ENCODE results near the gene COL6A1.
"Not testable (repeated sequence)": the region's sequence is repeated elsewhere in the genome, so short reads cannot be mapped to it uniquely, and the experiment has no call there.

The COL6A1 gene

DNA sequence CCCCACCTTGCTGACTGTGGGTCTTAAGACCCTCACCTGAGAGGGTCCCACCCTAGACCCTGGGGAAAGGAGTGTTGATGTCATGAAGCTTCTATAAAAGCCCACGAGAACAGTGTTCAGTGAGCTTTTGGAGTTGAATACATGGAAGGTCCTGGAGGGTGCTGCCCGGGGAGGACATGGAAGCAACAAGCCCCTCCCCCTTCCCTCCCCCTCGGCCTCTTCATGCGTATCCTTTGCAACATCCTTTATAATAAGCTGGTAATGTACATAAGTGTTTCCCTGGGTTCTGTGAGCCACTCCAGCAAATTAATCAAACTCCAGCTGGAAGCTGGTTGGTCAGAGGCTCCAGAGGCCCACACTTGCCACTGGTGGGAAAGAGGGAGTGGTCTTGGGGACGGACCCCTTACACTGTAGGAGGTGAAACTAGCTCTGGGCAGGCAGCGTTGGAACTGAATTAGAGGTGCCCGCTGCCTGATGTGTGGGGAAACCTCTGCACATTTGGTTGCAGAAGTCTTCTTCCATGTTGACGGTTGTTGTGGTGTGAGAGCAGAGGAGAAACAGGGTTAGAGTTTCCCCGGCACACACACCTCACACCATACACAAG, 14.7 kb upstream of the COL6A1 start:
- DNase-seq = no peak

DNA sequence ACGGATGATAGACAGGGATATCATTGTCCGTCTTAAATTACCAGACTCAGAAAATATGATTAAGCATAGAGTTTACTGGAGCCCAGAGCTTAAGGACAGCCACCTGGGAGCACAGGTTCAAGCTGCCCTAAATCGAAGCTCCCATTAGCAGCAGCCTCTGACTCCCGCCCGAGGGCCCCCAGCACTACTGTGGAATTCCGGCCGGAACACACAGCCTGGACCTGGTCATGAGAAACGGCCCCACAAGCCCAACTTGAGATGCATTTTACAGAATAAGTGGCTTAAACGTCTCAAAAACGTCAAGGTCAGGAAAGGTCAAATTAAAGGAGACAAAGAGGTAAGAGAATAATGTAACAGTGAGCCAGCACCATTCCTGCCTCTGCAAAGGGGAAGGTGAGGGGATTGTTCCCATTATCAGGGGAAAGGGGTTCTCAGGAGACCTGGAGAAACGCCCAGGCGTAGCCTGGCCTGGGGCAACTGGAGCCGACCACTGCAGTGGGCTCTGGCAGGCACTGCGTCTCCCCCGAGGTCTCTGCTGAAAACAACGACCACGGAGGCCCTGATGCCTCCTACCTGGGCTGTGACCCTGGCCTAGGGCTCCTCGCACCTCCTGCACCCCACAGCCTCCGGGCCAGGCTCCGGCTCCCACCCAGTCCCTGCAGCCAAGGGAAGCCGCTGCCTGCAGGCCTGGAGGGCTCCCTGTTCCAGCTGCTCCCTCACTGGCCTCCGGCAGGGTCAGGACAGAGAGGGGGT, 11.5 kb upstream of the COL6A1 start:
- no peak for DNase-seq

DNA sequence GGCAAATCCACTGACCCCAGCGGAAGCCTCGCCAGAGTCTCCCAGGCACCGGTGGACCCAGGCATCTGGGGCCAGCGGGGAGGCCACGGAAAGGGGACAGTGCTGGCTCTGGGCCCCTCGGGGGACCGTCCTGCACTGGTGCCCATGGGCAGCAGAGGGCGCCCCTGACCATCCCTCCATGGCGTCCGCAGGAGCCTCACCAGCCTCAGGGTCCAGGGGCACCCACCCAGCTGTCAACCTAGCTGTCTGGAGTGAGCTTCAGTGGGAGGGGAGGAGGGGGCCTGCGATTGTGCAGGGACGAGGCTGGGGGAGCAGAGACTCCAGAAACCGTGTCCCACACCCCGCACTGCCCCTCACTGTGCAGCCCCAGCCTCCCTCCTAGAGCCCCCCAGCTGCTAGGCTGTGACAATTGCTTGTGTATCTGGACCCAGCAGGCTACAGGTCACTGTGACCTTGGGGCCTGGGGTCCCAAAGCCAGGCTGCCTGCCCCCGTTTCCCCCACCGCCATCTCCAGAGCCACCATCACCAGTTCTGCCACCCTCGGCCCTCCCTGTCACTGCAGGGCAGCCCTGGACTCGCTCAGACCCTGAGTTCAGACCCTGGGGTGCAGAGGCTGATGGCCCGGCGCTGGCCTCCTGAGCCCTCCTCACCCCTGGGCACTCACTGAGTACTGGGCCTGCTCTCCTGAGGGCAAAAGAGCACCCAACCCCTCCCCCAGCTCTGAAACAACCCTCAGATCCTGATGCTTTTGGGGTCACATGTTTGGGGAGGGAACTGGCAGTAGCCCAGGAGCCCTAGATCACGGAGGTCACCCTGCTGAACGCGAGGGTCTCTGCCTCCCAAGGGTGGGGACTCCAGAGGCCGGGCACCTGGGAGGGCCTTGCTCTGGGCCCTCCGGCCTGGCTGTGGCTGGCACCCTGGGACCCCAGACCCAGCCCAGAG, 10.6 kb upstream of the COL6A1 start:
- DNase-seq = peak in 1 of 2 experiments; percentile 59

DNA sequence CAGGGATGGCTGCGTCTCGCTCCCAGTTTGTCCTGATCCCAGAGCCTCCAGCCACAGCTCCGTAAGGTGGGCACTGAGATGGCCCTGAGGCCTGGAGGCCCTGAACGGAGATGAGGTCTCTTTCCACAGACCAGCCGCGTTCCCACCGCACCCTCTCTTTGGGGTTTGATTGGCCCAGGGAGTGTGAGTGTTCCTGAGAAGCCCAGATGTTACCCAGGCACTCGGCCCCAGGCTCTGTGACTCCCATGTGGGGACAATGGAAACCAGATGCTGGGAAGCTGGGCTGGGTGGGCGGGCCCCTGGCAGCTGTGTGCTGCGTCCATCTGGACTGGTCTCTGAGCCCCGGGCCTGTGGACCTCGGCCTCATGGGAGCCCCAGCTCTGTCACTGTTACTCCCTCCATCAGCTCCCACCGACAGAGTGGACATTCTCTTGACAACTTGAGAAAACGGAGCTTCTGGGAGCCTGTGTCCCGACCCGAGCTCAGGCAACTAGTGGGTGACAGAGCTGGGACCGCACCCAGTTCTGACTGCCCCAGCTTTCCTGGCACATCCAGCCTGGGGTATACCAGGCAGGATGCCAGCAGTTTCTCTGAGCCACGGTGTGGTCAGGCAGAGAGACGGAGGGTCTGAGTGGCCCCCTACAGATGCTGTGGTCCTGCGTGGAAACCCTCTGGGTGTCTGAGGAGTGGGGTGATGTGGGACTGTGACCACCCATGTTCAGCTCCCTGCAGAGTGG, 9.8 kb upstream of the COL6A1 start:
- DNase-seq = no peak

DNA sequence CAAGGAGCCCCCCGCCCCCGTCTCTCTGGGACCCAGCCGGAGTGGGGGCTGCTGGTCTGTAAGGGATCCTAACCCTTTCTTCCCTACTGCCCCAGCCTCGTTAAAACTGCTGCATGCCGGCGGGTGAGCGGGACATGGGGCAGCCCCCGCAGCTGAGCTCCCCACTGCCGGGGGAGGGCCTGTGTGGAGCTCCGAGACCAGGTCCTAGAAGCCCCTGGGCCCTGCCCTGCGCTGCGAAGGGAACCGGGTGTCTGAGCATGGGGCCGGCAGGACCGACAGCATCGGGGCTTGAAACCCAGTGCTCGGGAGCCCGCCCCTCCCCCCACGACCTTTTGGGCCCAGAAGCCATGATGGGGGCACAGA, 9.2 kb upstream of the COL6A1 start:
- no peak for DNase-seq

DNA sequence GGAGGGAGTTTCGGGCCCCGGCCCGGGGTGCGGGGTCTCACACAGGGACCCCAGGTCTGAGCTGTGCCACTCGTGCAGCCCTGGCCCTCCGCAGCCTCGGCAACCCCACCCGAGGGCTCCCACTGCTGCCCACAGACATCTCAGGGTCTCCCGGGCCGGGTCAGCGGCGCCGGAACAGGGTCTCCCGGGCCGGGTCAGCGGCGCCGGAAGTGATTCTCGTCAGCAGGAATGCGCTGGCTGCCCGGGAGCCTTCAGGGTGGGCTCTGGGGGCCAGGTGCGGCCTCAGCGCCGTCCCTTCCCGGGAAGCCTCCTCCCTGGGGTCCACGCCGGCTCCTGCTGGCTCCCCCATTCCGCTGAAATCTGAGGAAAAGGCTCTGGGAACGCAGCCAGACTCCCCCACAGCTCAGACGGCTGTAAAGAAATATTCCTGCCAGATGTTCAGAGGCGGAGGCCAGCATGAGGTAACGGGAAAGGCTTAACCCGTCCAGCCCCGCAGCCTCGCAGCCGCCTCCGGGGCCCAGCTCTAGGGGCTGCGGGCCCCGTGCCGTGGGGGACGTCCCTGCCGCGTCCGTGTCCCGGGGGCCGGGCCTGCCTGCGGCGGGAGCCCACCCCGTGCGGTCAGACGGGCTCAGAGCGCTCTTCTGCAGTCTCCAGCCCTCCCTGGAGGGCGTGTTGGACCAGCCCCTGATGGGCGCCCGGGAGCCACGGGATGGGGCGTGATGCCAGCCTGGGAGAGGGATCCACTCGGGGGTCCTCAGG, 8.7 kb upstream of the COL6A1 start:
- DNase-seq = peak in 1 of 2 experiments; percentile 42

DNA sequence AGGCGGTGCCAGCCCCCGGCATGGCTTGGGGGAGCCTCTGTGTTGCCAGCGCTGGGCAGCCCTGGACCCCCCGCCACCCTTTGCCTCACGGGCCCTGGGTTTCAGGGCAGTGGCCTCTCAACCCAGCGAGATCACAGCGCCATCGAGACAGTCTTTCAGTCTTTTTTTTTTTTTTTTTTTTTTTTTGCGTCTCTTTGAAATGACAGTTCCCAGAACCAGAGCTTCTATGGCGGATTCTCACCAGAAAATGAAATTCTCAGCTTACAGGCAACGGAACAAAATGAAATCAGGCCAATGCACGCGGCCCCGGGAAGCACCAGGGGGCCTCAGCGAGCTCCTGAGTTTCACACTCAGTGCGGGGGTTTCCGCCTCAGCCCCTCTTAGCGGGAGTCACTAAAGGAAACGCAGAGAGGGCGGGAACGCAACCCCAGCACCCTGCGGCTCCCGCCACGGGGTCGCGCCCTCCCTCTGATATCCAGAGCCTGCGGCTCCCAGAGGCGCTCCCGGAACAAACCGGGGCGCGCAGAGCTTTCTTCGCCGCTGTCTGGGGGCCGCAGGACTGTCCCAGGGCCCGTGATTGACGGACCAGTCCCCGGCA, 8.0 kb upstream of the COL6A1 start:
- DNase-seq = no peak

DNA sequence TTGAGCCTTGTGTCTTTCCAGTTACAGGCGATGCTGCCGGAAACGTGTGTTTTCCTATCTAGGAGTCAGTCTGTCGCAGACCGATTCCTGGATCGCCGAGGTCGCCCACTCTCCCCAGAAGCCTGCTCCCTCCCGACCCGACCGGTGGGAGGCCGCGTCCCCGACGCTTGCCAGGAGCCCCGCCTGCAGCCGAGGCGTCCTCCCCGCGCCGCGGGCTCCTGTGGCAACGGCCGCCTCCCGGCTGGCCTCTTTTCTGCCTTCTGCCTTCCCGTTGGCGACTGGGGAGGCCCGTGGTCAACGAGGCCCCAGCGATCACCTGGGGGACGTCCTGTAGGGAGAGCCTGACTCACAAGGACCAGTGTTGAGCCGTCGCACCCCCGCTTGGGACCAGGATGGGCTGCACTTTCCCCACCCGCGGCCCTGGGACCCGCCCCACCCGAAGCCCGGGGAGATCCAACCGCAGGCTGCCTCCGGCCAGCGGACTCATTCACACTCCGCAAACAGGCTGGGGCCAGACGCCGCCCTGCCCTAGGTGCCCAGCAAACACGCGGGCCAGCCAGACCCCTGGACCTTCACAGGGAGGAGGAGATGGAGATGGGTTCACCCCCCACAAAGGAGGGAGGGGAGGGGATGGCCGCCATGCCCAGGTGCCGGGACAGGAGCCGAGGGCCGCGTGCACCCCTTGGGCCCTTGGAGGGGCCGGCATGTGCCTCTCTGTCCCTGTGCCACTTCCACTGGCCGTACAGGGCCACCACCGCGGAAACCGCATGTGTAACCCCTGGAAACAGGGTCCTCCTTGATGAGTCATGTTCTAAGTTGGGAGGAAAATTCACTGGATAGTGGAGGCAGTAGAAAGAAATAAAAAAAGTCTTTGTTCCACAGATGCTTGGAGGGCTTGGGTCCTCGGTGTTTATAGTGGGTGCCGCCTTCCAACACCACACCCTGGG, 7.2 kb upstream of the COL6A1 start:
- no peak for DNase-seq

DNA sequence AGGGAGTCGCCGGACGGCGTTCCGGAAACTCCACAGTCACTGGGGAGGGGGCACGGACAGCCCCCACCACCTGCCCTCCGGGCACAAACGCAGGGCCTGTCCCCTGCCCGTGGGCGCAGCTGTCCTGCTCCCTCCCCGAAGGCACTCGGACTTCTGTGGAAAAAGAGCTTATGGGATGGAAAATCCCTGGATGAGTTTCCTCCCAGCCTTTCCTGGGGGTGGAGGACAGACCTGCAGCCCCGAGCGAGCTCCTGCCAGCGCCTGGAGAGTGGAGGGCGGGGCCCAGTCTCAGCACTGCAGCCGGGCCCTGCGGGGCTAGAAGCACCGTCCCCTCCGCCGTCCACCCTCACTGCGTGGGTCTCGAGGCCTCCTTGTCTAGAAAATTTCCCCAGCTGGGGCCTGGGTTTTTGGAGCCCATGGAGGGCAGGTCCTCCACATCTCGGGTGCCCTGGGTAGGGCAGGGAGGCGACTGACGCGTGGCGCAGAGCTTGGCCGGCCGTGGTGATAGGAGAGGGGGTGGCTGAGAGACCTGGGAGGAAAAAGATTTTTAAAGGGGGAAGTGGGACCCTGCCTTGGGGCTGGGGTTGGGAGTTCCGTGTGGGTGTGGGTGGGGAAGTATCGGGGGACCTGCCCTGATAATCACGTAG, 6.4 kb upstream of the COL6A1 start:
- DNase-seq = no peak

DNA sequence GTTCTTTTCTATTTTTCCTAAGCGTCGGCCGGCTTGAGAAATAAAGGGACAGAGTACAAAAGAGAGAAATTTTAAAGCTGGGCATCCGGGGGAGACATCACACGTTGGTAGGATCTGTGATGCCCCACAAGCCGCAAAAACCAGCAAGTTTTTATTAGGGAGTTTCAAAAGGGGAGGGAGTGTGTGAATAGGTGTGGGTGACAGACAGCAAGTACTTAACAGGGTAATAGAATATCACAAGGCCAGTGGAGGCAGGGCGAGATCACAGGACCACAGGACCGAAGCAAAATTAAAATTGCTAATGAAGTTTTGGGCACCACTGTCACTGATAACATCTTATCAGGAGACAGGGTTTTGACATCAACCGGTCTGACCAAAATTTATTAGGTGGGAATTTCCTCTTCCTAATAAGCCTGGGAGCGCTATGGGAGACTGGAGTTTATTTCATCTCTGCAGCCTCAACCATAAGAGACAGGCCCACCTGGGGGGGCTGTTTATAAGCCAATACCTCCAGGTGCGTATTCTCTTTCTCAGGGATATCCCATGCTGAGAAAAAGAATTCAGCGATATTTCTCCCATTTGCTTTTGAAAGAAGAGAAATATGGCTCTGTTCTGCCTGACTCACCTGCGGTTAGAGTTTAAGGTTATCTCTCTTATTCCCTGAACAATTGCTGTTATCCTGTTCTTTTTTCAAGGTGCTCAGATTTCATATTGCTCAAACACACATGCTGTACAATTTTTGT, 5.7 kb upstream of the COL6A1 start:
- not testable (repeated sequence) for DNase-seq

DNA sequence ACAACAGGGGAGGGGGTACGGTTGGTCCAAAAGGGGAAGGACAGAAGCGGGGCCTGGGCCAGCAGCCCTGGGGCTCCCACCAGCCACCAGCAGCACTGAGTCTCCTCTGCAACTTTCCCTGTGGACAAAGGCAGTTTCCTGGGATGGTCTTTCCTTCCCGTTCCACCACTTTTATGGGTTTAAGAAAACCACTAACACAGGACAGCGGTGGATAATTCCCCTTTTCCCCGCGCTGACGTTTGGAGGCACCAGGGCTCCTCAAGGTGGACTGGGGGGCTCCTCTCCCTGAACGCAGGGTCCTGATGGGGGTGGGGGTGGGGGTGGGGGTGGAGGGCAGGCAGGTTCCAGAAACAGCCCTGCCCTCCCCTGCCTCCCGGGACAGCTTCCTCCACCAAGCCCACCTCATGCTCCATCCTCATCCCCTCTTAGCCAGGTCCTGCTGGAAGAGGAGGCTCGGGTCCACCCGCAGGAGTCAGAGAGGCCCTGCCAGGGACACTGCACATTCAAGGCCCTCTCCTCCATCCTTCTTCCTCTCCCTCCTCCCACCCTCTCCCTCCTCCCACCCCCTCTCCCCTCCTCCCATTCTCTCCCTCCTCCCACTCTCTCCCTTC, 4.8 kb upstream of the COL6A1 start:
- no peak for DNase-seq

DNA sequence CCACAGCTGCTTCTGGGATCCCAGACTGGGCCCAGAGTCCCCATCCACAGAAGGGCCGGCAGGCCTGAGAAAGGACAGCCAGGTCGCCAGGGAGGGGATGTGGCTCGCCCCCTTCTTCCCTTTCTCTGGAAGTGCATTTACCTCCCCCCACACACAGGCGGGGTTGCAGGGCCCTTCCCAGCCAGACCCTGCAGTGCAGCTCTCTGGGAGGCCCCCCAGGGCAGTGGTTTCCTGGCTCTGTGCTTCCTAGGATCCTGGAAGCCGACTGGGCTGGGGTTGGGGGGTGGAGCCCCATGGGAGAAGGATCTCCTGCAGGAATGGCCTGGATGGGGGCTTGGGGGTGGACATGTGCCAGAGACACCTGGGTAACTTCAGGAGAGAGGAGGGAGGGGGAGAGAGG, 4.2 kb upstream of the COL6A1 start:
- DNase-seq = no peak

DNA sequence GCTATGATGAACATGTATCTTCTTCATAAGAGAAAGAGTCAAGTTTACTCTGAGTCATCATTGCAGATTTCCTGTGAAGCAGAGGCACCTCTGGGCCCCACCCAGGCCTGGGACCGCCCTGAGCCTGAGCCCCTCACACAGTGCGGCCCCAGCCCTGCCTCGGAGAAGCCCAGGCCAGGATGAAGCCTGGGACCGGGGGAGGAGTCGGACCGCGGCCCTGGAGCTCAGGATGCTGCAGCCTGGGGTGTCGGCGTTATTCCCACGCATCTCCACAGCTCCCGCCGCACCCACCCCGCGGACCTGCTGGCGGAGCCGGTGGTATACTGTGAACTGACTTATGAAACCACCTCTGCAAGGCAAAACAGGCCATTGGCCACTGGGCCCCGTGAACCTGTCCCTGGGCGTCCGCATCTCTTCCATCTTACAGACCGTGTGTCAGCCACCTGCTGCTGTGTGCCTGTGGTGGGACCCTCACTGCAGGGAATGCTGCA, 2.4 kb upstream of the COL6A1 start:
- no peak for DNase-seq

DNA sequence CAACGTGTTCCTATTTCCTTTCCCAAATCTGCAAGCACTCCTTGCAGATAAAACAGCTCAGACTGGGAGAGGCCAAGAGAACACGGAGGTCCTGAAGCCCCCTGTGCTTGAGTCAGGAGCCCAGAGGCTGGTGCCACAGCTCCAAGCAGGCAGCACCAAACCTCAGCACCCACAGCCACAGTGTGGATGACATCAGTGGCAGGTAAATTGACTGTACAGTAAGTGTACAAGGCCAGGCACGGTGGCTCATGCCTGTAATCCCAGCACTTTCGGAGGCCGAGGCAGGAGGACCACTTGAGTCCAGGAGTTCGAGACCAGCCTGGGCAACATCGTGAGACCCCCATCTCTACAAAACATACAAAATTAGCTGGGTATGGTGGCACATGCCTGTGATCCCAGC, 1.9 kb upstream of the COL6A1 start:
- DNase-seq = no peak

DNA sequence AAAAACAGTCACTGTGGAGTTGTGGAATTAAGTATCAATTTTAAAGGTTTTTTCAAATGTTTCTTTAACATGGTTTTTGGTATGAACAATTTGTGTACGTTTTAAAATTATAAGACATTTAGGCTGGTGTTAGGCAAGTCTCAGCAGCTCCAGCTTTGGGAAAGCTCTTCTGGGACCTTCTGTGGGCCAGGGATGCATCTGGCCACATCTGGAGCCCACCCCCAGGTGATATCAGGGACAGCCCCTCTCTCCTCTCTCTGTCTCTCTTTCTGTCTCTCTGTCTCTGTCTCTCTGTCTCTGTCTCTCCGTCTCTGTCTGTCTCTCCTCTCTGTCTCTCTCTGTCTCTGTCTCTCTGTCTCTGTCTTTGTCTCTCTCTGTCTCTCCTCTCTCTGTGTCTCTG, 1.3 kb upstream of the COL6A1 start:
- no peak for DNase-seq

DNA sequence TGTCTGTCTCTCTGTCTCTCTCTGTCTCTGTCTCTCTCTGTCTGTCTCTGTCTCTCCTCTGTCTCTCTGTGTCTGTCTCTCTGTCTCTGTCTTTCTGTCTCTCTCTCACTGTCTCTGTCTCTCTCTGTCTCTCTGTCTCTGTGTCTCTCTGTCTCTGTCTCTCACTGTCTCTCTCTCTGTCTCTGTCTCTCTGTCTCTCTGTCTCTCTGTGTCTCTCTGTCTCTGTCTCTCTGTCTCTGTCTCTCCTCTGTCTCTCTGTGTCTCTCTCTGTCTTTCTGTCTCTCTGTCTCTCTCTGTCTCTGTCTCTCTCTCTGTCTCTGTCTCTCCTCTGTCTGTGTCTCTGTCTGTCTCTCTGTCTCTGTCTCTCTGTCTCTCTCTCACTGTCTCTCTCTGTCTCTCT, 873 bp upstream of the COL6A1 start:
- no peak for DNase-seq

DNA sequence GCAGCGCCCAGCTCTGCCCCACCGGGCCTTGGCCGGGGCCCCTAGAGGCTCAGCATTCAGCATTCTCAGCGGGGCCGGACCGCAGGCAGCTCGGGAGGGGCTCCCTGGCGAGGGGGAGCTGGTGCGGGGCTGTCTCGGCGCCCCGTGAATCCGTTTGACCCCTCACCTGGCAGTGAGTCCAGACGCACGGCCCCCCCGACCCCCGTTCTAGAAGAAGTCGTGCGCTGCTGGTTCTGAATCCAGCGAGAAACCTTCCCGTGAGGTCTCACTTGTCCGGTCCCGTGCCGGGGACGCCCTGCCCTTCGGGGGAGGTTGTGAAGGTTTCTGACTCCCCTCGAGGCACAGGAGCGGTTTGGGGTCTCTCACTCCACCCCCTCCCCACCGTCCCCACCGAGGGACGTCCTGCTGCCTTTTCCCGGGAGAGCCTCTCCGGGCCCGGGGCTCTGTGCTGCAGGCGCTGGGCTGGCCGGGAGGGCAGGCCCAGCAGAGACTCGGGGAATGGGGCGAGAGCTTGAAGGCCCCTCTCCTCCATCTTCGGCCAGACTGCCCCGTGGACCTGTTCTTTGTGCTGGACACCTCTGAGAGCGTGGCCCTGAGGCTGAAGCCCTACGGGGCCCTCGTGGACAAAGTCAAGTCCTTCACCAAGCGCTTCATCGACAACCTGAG, 655 bp downstream of the COL6A1 start:
- no peak for DNase-seq
